ENCODE measurements around the gene CMTM3.

GRCh38 chr16:66649636-66650205 lies 45.2 kb downstream of the CMTM3 start:
- TF ChIP-seq, protein P1, sequence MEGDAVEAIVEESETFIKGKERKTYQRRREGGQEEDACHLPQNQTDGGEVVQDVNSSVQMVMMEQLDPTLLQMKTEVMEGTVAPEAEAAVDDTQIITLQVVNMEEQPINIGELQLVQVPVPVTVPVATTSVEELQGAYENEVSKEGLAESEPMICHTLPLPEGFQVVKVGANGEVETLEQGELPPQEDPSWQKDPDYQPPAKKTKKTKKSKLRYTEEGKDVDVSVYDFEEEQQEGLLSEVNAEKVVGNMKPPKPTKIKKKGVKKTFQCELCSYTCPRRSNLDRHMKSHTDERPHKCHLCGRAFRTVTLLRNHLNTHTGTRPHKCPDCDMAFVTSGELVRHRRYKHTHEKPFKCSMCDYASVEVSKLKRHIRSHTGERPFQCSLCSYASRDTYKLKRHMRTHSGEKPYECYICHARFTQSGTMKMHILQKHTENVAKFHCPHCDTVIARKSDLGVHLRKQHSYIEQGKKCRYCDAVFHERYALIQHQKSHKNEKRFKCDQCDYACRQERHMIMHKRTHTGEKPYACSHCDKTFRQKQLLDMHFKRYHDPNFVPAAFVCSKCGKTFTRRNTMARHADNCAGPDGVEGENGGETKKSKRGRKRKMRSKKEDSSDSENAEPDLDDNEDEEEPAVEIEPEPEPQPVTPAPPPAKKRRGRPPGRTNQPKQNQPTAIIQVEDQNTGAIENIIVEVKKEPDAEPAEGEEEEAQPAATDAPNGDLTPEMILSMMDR (IDR thresholded peaks at IDR 0.05; ENCODE audit: insufficient read depth, low read depth, low read length), result no peak
- TF ChIP-seq EZH2 (IDR thresholded peaks at IDR 0.05; ENCODE audit: insufficient read depth, low read length), result no peak

Data from astrocyte (in vitro differentiated cells and primary cell).